OCI-LY7 (cell line): ENCODE data around the gene TSEN15.

Source experiments
- CTCF ChIP-seq: fragments of 200-600 bp; sonication (generic); conservative IDR thresholded peaks from 2 replicates; pipeline ENCODE4 v1.5.1; 2014; ENCODE audit warnings: mild to moderate bottlenecking, antibody characterized with exemption, low read length, moderate library complexity, mixed read lengths
- EZH2phosphoT487 ChIP-seq: fragments of 200-600 bp; sonication (generic); IDR thresholded peaks from 2 replicates; pipeline ENCODE4 v1.6.1; 2018; ENCODE audit warnings: low read depth, borderline replicate concordance, mild to moderate bottlenecking, mixed run types, antibody characterized with exemption, low read length, moderate library complexity, mixed read lengths

- TF ChIP-seq EZH2phosphoT487 (no peak), CTCF (no peak)
Observed at GRCh38 chr1:184101571-184101970, 50.0 kb downstream of the TSEN15 start.
